Calu3 (cell line): ENCODE measurements around the gene ATPAF1. TPM values are rescaled to one million over a fixed set of nuclear protein-coding genes. Genes with fewer than 3 reads are reported as not detected.

Source experiments
- BruUV-seq: library from RNA; stranded (reverse); fragments of 400-500 nt; replicated peaks from 2 replicates; lab custom pipeline; 2021; lab: Mats Ljungman, UMichigan
- CTCF ChIA-PET: fragments of 300-600 bp; sonication (Branson Sonifier 250); formaldehyde crosslinking; loops from one replicate; lab custom pipeline; 2022; ENCODE audit warnings: antibody characterized with exemption; lab: Charles Lee
- DNase-seq: peaks from one replicate; pipeline ENCODE4 v3.0.0; 2022
- H3K27ac Mint-ChIP-seq: one replicate; pipeline ENCODE4 v1.8.0; 2022; ENCODE audit warnings: mixed read lengths; ENCODE audit not compliant: unreplicated experiment
- H3K27me3 Mint-ChIP-seq: one replicate; pipeline ENCODE4 v1.8.0; 2022; ENCODE audit warnings: mixed read lengths; ENCODE audit not compliant: unreplicated experiment
- H3K36me3 Mint-ChIP-seq: one replicate; pipeline ENCODE4 v1.8.0; 2022; ENCODE audit warnings: mild to moderate bottlenecking, moderate library complexity, mixed read lengths; ENCODE audit not compliant: insufficient read depth, unreplicated experiment
- H3K4me1 Mint-ChIP-seq: one replicate; pipeline ENCODE4 v1.8.0; 2022; ENCODE audit warnings: mild to moderate bottlenecking, low read depth, mixed read lengths; ENCODE audit not compliant: unreplicated experiment
- H3K4me3 Mint-ChIP-seq: one replicate; pipeline ENCODE4 v1.8.0; 2022; ENCODE audit warnings: mild to moderate bottlenecking, low read depth, moderate library complexity, mixed read lengths; ENCODE audit not compliant: unreplicated experiment
- H3K9me3 Mint-ChIP-seq: one replicate; pipeline ENCODE4 v1.8.0; 2022; ENCODE audit warnings: low read depth, mixed read lengths; ENCODE audit not compliant: unreplicated experiment
- CTCF ChIP-seq: fragments of 200-600 bp; IDR thresholded peaks from one replicate; pipeline ENCODE4 v1.8.0; 2022; ENCODE audit warnings: antibody characterized with exemption; ENCODE audit not compliant: unreplicated experiment
- intact Hi-C: fragments of 100-400 bp; cut with micrococcal nuclease; formaldehyde crosslinking; loops from one replicate; pipeline ENCODE4 v1.10.0; 2022; ENCODE audit not compliant: unreplicated experiment
- total RNA-seq: library from RNA; stranded (reverse); gene quantifications from 2 replicates; pipeline ENCODE4 v1.2.3, GENCODE V29; 2022

ATPAF1 gene
- total RNA-seq, 1 experiment from 2014 or later: 34.5 TPM

GRCh38 chr1:46689356-46689755 is 21.2 kb upstream of the ATPAF1 start:
- H3K36me3 Mint-ChIP-seq: peaks cover 37% of the 10 kb centered on the region
- H3K9me3 Mint-ChIP-seq: no peaks in the 10 kb centered on the region
- H3K27me3 Mint-ChIP-seq: no peaks in the 10 kb centered on the region
- CTCF ChIA-PET: no interaction called here
- TF ChIP-seq CTCF: no peak
- no peak overlapping the region for H3K27ac Mint-ChIP-seq
- H3K4me1 Mint-ChIP-seq: peaks cover 21% of the 10 kb centered on the region
- no peak overlapping the region for H3K4me3 Mint-ChIP-seq
- intact Hi-C loops: no loop called here
- DNase-seq: no peak
- no TSS peak for BruUV-seq

GRCh38 chr1:46687921-46688509 is 19.9 kb upstream of the ATPAF1 start:
- CTCF ChIA-PET: no interaction called here
- Mint-ChIP-seq H3K27ac (no peak overlapping the region), H3K4me1 (peaks cover 21% of the 10 kb centered on the region), H3K4me3 (no peak overlapping the region), H3K27me3 (no peaks in the 10 kb centered on the region), H3K36me3 (peaks cover 37% of the 10 kb centered on the region), H3K9me3 (no peaks in the 10 kb centered on the region)
- no TSS peak for BruUV-seq
- DNase-seq: no peak
- intact Hi-C loops: no loop called here
- no peak for TF ChIP-seq CTCF

- Mint-ChIP-seq H3K4me3 (no peak overlapping the region), H3K27me3 (no peaks in the 10 kb centered on the region), H3K4me1 (peaks cover 21% of the 10 kb centered on the region), H3K27ac (no peak overlapping the region), H3K9me3 (no peaks in the 10 kb centered on the region), H3K36me3 (peaks cover 34% of the 10 kb centered on the region)
- no peak for TF ChIP-seq CTCF
- CTCF ChIA-PET: no interaction called here
- intact Hi-C loops: no loop called here
- DNase-seq: peak; percentile 70
- BruUV-seq: no TSS peak
Measured at GRCh38 chr1:46687093-46687659, 19.0 kb upstream of the ATPAF1 start.

- peaks cover 21% of the 10 kb centered on the region for H3K4me1 Mint-ChIP-seq
- DNase-seq: no peak
- H3K36me3 Mint-ChIP-seq: peaks cover 32% of the 10 kb centered on the region
- no peaks in the 10 kb centered on the region for H3K9me3 Mint-ChIP-seq
- no peak overlapping the region for H3K4me3 Mint-ChIP-seq
- no TSS peak for BruUV-seq
- CTCF ChIA-PET: no interaction called here
- no peak for TF ChIP-seq CTCF
- intact Hi-C loops: no loop called here
- no peaks in the 10 kb centered on the region for H3K27me3 Mint-ChIP-seq
- no peak overlapping the region for H3K27ac Mint-ChIP-seq
Measured at GRCh38 chr1:46686255-46686654, 18.1 kb upstream of the ATPAF1 start.
